CD14-positive monocyte (primary cell): Measurements from ENCODE around the gene CYP2W1. TPM values are rescaled to one million over a fixed set of nuclear protein-coding genes. Genes with fewer than 3 reads are reported as not detected.
A peak's percentile ranks its signal among the peaks of the same experiment; 100 is the strongest.

Source experiments
- DNase-seq, 3 donors: peaks; one replicate each; pipeline ENCODE4 v3.0.0-alpha.2; 2011 to 2022
- H2AFZ ChIP-seq: 2 replicates; pipeline ENCODE4 v1.6.0; 2012; ENCODE audit warnings: mild to moderate bottlenecking, low read depth, low read length, inconsistent platforms; ENCODE audit not compliant: insufficient read depth, poor library complexity, severe bottlenecking
- H3K27ac ChIP-seq, 2 donors: 1 replicate in 1 of 2; 2 replicates in 1 of 2; pipeline ENCODE4 v1.5.1; 2012 to 2013; ENCODE audit warnings: low read length in 2 of 2, control low read depth in 1 of 2, inconsistent platforms in 1 of 2, low read depth in 1 of 2, mild to moderate bottlenecking in 1 of 2
- H3K27me3 ChIP-seq, 2 donors: one replicate each; pipeline versions ENCODE4 v1.6.0 to v1.6.1; 2011 to 2013; ENCODE audit warnings: low read length in 2 of 2; ENCODE audit not compliant: control insufficient read depth in 2 of 2, insufficient read depth in 2 of 2
- H3K36me3 ChIP-seq, 2 donors: replicated peaks in 1 of 2; 1 replicate in 1 of 2; 2 replicates in 1 of 2; pipeline versions ENCODE4 v1.5.1 to v1.6.1; 2012 to 2013; ENCODE audit warnings: low read length in 2 of 2, control low read depth in 1 of 2, inconsistent platforms in 1 of 2, mild to moderate bottlenecking in 1 of 2; ENCODE audit not compliant: insufficient read depth in 2 of 2, control insufficient read depth in 1 of 2
- H3K4me1 ChIP-seq, 2 donors: 1 replicate in 1 of 2; 2 replicates in 1 of 2; pipeline versions ENCODE4 v1.5.1 to v1.6.1; 2012 to 2013; ENCODE audit warnings: low read length in 2 of 2, control low read depth in 1 of 2, inconsistent platforms in 1 of 2, mild to moderate bottlenecking in 1 of 2, moderate library complexity in 1 of 2; ENCODE audit not compliant: insufficient read depth in 2 of 2, control insufficient read depth in 1 of 2
- H3K4me2 ChIP-seq: replicated peaks from 2 replicates; pipeline ENCODE3; 2012; ENCODE audit warnings: low read length, moderate library complexity, mild to moderate bottlenecking; ENCODE audit not compliant: poor library complexity, severe bottlenecking; ENCODE audit errors: extremely low read depth
- H3K4me3 ChIP-seq, 3 experiments: fragments of 200-600 bp in 1 of 3; sonication (generic) in 1 of 3; replicated peaks in 1 of 3; 1 replicate in 2 of 3; 2 replicates in 1 of 3; pipeline ENCODE4 v1.5.1; 2011 to 2013; ENCODE audit warnings: low read length in 3 of 3, mild to moderate bottlenecking in 3 of 3, control low read depth in 2 of 3, low read depth in 2 of 3, inconsistent platforms in 1 of 3, moderate library complexity in 1 of 3
- H3K79me2 ChIP-seq: 2 replicates; pipeline ENCODE4 v1.6.0; 2012; ENCODE audit warnings: mild to moderate bottlenecking, control low read depth, inconsistent platforms, low read length, moderate library complexity; ENCODE audit not compliant: insufficient read depth
- H3K9ac ChIP-seq: 2 replicates; pipeline ENCODE4 v1.6.0; 2017; ENCODE audit warnings: low read length, mild to moderate bottlenecking; ENCODE audit not compliant: insufficient read depth, poor library complexity, severe bottlenecking
- H3K9me3 ChIP-seq, 2 donors: replicated peaks in 1 of 2; 1 replicate in 1 of 2; 2 replicates in 1 of 2; pipeline versions ENCODE4 v1.5.1 to v1.6.1; 2012 to 2013; ENCODE audit warnings: low read length in 2 of 2, control low read depth in 1 of 2; ENCODE audit not compliant: control insufficient read depth in 1 of 2, insufficient read depth in 1 of 2
- H4K20me1 ChIP-seq: 2 replicates; pipeline ENCODE4 v1.6.0; 2012; ENCODE audit warnings: mild to moderate bottlenecking, low read length, control low read depth, moderate library complexity; ENCODE audit not compliant: insufficient read depth
- H3K27ac Mint-ChIP-seq, 7 donors: one replicate each; pipeline ENCODE4 v1.8.0; 2020; ENCODE audit warnings: mild to moderate bottlenecking in 7 of 7, mixed read lengths in 7 of 7, moderate library complexity in 6 of 7, inconsistent platforms in 2 of 7
- H3K27me3 Mint-ChIP-seq, 3 donors: one replicate each; pipeline ENCODE4 v1.8.0; 2021 to 2022; ENCODE audit warnings: low read depth in 3 of 3, mild to moderate bottlenecking in 3 of 3, mixed read lengths in 3 of 3, moderate library complexity in 3 of 3, inconsistent platforms in 1 of 3
- H3K36me3 Mint-ChIP-seq, 2 donors: one replicate each; pipeline ENCODE4 v1.8.0; 2020; ENCODE audit warnings: mixed read lengths in 2 of 2, inconsistent platforms in 1 of 2, mild to moderate bottlenecking in 1 of 2
- H3K4me1 Mint-ChIP-seq: one replicate; pipeline ENCODE4 v1.8.0; 2020; ENCODE audit warnings: mild to moderate bottlenecking, mixed read lengths
- H3K4me3 Mint-ChIP-seq, 2 donors: one replicate each; pipeline ENCODE4 v1.8.0; 2020; ENCODE audit warnings: mild to moderate bottlenecking in 2 of 2, mixed read lengths in 2 of 2, moderate library complexity in 1 of 2
- H3K9me3 Mint-ChIP-seq, 7 donors: one replicate each; pipeline ENCODE4 v1.8.0; 2020 to 2022; ENCODE audit warnings: mixed read lengths in 7 of 7, mild to moderate bottlenecking in 6 of 7, moderate library complexity in 6 of 7, inconsistent platforms in 2 of 7
- WGBS: methylation state at CpG from one replicate; pipeline ENCODE4 v1.1.5; 2013; ENCODE audit warnings: missing lambda C conversion rate; ENCODE audit not compliant: insufficient coverage; 5-methylcytosine and 5-hydroxymethylcytosine counted together
- intact Hi-C, 2 donors: fragments of 100-400 bp; cut with micrococcal nuclease; formaldehyde crosslinking; loops; one replicate each; pipeline versions ENCODE4 v1.15.0 to v1.15.1; 2023
- polyA plus RNA-seq, 3 donors: library from polyadenylated mRNA; depleted of rRNA in 1 of 3; unstranded in 2 of 3; stranded (reverse) in 1 of 3; fragments of 300-500 nt in 2 of 3; fragments of >200 nt in 1 of 3; fragmentation: Illumina TruSeq in 2 of 3; gene quantifications; 1 replicate in 2 of 3; 2 replicates in 1 of 3; pipeline ENCODE4 v1.2.3, GENCODE V29; 2012 to 2021
- TF ChIP-seq, protein P1 (sequence below): fragments of 200-600 bp; IDR thresholded peaks from one replicate; pipeline ENCODE4 v1.8.0; 2022; ENCODE audit warnings: antibody characterized with exemption, mild to moderate bottlenecking

Gene CYP2W1
- polyA plus RNA-seq, 3 donors = not detected

DNA sequence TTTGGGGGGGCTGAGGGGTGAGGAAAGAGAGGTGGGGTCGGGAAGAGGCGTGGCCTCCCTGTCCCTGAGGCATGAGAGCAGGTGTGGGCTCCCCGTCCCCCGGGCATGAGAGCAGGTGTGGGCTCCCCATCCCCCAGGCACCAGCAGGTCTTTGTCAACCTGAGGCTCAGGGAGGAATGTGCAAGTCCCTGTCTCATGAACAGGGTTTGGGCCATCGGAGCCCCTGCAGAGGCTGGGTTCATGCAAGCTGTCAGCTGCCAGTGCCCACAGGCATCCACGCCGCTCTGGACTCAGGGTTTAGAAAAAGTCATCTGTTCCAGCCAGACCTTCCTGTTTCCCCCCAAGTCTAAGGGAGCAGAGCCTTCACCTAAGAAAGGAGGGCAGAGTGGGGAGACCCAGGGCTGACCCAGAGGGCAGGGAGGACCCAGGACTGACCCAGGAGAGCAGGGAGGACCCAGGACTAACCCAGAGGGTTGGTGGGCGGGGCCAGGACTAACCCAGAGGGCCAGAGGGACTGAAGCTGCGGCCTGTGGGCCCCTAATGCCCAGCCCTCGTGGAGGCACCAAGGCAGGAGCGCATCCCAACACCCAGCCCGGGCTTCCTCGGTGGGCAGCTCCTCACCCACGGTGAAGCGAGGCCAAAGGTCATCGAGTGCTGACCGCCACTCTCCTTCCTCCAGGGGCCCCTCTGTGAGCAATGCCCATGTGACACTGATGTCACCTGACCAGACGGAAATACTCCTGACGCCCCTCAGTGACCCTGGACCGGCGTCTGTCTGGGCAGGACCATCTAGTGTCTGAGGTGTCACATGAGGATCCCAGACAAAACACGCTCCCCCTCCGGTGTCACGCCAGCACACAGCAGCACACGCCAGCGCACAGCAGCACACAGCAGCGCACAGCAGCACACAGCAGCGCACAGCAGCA is 32.5 kb downstream of the CYP2W1 start:
- H3K27me3 ChIP-seq = no peaks in the 10 kb centered on the region
- no peaks in the 10 kb centered on the region for H3K4me1 ChIP-seq
- no peak overlapping the region for H3K27ac ChIP-seq
- Mint-ChIP-seq H3K27me3 (peaks cover 0 to 7% (median 2%) of the 10 kb centered on the region in 3 donors), H3K9me3 (peaks cover 5 to 18% (median 12%) of the 10 kb centered on the region in 7 donors), H3K36me3 (peaks cover 5 to 13% of the 10 kb centered on the region in 2 donors), H3K4me3 (no peak overlapping the region), H3K27ac (no peak overlapping the region), H3K4me1 (peaks cover 3% of the 10 kb centered on the region)
- peaks cover under 1 to 8% of the 10 kb centered on the region in 2 donors for H3K9me3 ChIP-seq
- TF ChIP-seq, protein P1, sequence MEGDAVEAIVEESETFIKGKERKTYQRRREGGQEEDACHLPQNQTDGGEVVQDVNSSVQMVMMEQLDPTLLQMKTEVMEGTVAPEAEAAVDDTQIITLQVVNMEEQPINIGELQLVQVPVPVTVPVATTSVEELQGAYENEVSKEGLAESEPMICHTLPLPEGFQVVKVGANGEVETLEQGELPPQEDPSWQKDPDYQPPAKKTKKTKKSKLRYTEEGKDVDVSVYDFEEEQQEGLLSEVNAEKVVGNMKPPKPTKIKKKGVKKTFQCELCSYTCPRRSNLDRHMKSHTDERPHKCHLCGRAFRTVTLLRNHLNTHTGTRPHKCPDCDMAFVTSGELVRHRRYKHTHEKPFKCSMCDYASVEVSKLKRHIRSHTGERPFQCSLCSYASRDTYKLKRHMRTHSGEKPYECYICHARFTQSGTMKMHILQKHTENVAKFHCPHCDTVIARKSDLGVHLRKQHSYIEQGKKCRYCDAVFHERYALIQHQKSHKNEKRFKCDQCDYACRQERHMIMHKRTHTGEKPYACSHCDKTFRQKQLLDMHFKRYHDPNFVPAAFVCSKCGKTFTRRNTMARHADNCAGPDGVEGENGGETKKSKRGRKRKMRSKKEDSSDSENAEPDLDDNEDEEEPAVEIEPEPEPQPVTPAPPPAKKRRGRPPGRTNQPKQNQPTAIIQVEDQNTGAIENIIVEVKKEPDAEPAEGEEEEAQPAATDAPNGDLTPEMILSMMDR = no peak
- 87% methylated on average over 24 of the region's 28 CpGs for WGBS
- no peak overlapping the region for H3K9ac ChIP-seq
- no peak overlapping the region for H3K4me3 ChIP-seq
- intact Hi-C loops = no loop called here
- no peaks in the 10 kb centered on the region for H3K36me3 ChIP-seq
- no peak overlapping the region for H2AFZ ChIP-seq
- no peak overlapping the region for H3K4me2 ChIP-seq
- peaks cover 67% of the 10 kb centered on the region for H4K20me1 ChIP-seq
- no peaks in the 10 kb centered on the region for H3K79me2 ChIP-seq
- DNase-seq = no peak

DNA sequence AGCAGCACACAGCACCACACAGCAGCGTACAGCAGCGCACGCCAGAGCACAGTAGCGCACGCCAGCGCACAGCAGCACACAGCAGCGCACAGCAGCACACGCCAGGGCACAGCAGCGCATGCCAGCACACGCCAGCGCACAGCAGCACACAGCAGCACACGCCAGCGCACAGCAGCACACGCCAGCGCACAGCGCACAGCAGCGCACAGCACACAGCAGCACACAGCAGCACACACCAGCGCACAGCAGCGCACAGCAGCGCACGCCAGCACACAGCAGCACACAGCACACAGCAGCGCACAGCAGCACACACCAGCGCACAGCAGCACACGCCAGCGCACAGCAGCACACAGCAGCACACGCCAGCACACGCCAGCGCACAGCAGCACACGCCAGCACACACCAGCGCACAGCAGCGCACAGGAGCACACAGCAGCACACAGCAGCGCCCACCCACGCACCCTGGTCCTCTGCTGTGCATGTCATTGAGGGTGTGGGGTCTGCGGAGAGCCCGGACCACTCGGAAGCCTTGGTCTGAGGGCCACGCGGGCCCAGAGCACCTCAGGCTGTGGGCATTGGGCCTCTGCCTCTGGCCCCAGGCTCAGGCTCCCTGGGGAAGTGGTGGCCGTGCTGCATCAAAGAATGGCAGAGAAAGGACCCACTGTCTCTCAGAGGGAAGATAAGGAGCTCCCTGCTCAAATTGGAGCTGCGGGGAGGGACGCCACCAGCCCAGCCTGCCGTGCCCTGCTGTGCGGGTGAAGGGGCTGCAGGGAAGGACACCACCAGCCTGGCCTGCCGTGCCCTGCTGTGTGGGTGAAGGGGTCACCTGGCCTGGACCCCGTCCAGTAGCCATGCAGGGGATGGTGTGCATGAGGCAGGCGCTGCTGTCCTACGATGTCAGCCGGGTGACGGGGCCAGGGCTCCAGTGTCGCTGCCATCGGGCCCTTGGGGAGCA is 33.9 kb downstream of the CYP2W1 start:
- H3K9me3 Mint-ChIP-seq = peaks cover 17 to 32% (median 24%) of the 10 kb centered on the region in 7 donors
- no peak overlapping the region for H3K4me3 ChIP-seq
- WGBS = 97% methylated on average over 34 of the region's 51 CpGs
- peak overlapping the region in 1 of 7 donors; percentile 45 for H3K27ac Mint-ChIP-seq
- H3K9ac ChIP-seq = no peak overlapping the region
- H3K36me3 Mint-ChIP-seq = peaks cover 11 to 25% of the 10 kb centered on the region in 2 donors
- no peak overlapping the region for H3K4me2 ChIP-seq
- intact Hi-C loops = no loop called here
- H3K4me1 Mint-ChIP-seq = no peaks in the 10 kb centered on the region
- H3K79me2 ChIP-seq = peaks cover 7% of the 10 kb centered on the region
- no peak overlapping the region for H3K4me3 Mint-ChIP-seq
- no peak overlapping the region for H3K27ac ChIP-seq
- no peak for DNase-seq
- H2AFZ ChIP-seq = no peak overlapping the region
- H3K36me3 ChIP-seq = peaks cover 0 to 9% of the 10 kb centered on the region in 2 donors
- H3K27me3 ChIP-seq = no peaks in the 10 kb centered on the region
- TF ChIP-seq, protein P1 = no peak
- H4K20me1 ChIP-seq = peaks cover 71% of the 10 kb centered on the region
- H3K27me3 Mint-ChIP-seq = peaks cover 0 to 7% (median 3%) of the 10 kb centered on the region in 3 donors
- no peaks in the 10 kb centered on the region for H3K4me1 ChIP-seq
- peaks cover 15 to 22% of the 10 kb centered on the region in 2 donors for H3K9me3 ChIP-seq
